Stimulated activated naive CD8-positive, alpha-beta T cell treated with anti-CD3 and anti-CD28 coated beads, Interleukin-15, Interleukin-2, amounts not matched to agents 100 ng/mL and 50 ng/mL, for 24 hours (primary cell): ENCODE measurements around the gene VPS13D.

Source experiments
- H3K27ac Mint-ChIP-seq: one replicate; pipeline ENCODE4 v1.8.0; 2021; ENCODE audit warnings: mild to moderate bottlenecking, mixed read lengths
- H3K27me3 Mint-ChIP-seq: one replicate; pipeline ENCODE4 v1.8.0; 2021; ENCODE audit warnings: mixed read lengths
- H3K36me3 Mint-ChIP-seq: one replicate; pipeline ENCODE4 v1.8.0; 2021; ENCODE audit warnings: low read depth, mixed read lengths
- H3K4me1 Mint-ChIP-seq: one replicate; pipeline ENCODE4 v1.8.0; 2021; ENCODE audit warnings: low read depth, mixed read lengths
- H3K4me3 Mint-ChIP-seq: one replicate; pipeline ENCODE4 v1.8.0; 2021; ENCODE audit warnings: mild to moderate bottlenecking, mixed read lengths
- H3K9me3 Mint-ChIP-seq: one replicate; pipeline ENCODE4 v1.8.0; 2021; ENCODE audit warnings: mixed read lengths

VPS13D gene

GRCh38 chr1:12188657-12189327, 41.0 kb upstream of the VPS13D start:
- Mint-ChIP-seq H3K4me1 (peaks cover 56% of the 10 kb centered on the region), H3K27me3 (no peaks in the 10 kb centered on the region), H3K27ac (peak overlapping the region; percentile 70), H3K4me3 (no peak overlapping the region), H3K36me3 (peaks cover 58% of the 10 kb centered on the region), H3K9me3 (no peaks in the 10 kb centered on the region)

- peaks cover 62% of the 10 kb centered on the region for H3K36me3 Mint-ChIP-seq
- H3K27me3 Mint-ChIP-seq: no peaks in the 10 kb centered on the region
- peak overlapping the region; percentile 70 for H3K27ac Mint-ChIP-seq
- H3K4me1 Mint-ChIP-seq: peaks cover 55% of the 10 kb centered on the region
- no peak overlapping the region for H3K4me3 Mint-ChIP-seq
- no peaks in the 10 kb centered on the region for H3K9me3 Mint-ChIP-seq
Measured at GRCh38 chr1:12189328-12189682, 40.5 kb upstream of the VPS13D start.

- peaks cover 53% of the 10 kb centered on the region for H3K4me1 Mint-ChIP-seq
- H3K4me3 Mint-ChIP-seq: no peak overlapping the region
- no peaks in the 10 kb centered on the region for H3K9me3 Mint-ChIP-seq
- no peak overlapping the region for H3K27ac Mint-ChIP-seq
- H3K27me3 Mint-ChIP-seq: no peaks in the 10 kb centered on the region
- H3K36me3 Mint-ChIP-seq: peaks cover 71% of the 10 kb centered on the region
Measured at GRCh38 chr1:12191242-12192032, 38.4 kb upstream of the VPS13D start.

- Mint-ChIP-seq H3K36me3 (peaks cover 54% of the 10 kb centered on the region), H3K4me3 (no peak overlapping the region), H3K9me3 (no peaks in the 10 kb centered on the region), H3K27ac (peak overlapping the region; percentile 76), H3K4me1 (peaks cover 60% of the 10 kb centered on the region), H3K27me3 (no peaks in the 10 kb centered on the region)
Measured at GRCh38 chr1:12194666-12195216, 35.1 kb upstream of the VPS13D start.

- Mint-ChIP-seq H3K27ac (peak overlapping the region; percentile 76), H3K4me3 (no peak overlapping the region), H3K36me3 (peaks cover 56% of the 10 kb centered on the region), H3K9me3 (no peaks in the 10 kb centered on the region), H3K27me3 (no peaks in the 10 kb centered on the region), H3K4me1 (peaks cover 64% of the 10 kb centered on the region)
Measured at GRCh38 chr1:12195416-12195815, 34.4 kb upstream of the VPS13D start.

GRCh38 chr1:12196641-12197482, 33.0 kb upstream of the VPS13D start:
- Mint-ChIP-seq H3K27me3 (no peaks in the 10 kb centered on the region), H3K36me3 (peaks cover 56% of the 10 kb centered on the region), H3K9me3 (no peaks in the 10 kb centered on the region), H3K4me1 (peaks cover 76% of the 10 kb centered on the region), H3K4me3 (no peak overlapping the region), H3K27ac (no peak overlapping the region)

- Mint-ChIP-seq H3K36me3 (peaks cover 55% of the 10 kb centered on the region), H3K9me3 (no peaks in the 10 kb centered on the region), H3K27ac (no peak overlapping the region), H3K27me3 (no peaks in the 10 kb centered on the region), H3K4me3 (no peak overlapping the region), H3K4me1 (peaks cover 82% of the 10 kb centered on the region)
Measured at GRCh38 chr1:12197483-12197880, 32.3 kb upstream of the VPS13D start.

GRCh38 chr1:12200208-12200607, 29.6 kb upstream of the VPS13D start:
- H3K36me3 Mint-ChIP-seq: peaks cover 61% of the 10 kb centered on the region
- H3K4me1 Mint-ChIP-seq: peaks cover 94% of the 10 kb centered on the region

GRCh38 chr1:12201352-12202189, 28.3 kb upstream of the VPS13D start:
- H3K27ac Mint-ChIP-seq: peak overlapping the region; percentile 85
- H3K36me3 Mint-ChIP-seq: peaks cover 64% of the 10 kb centered on the region
- no peaks in the 10 kb centered on the region for H3K9me3 Mint-ChIP-seq
- H3K4me1 Mint-ChIP-seq: peaks cover 97% of the 10 kb centered on the region
- no peaks in the 10 kb centered on the region for H3K27me3 Mint-ChIP-seq
- peak overlapping the region; percentile 58 for H3K4me3 Mint-ChIP-seq

More at GRCh38 chr1:12200208-12200607, 29.6 kb upstream of the VPS13D start:
- Mint-ChIP-seq H3K27ac (no peak overlapping the region), H3K4me3 (no peak overlapping the region), H3K27me3 (no peaks in the 10 kb centered on the region), H3K9me3 (no peaks in the 10 kb centered on the region)

- H3K27me3 Mint-ChIP-seq: no peaks in the 10 kb centered on the region
- H3K4me1 Mint-ChIP-seq: peaks cover 91% of the 10 kb centered on the region
- peak overlapping the region; percentile 92 for H3K27ac Mint-ChIP-seq
- H3K4me3 Mint-ChIP-seq: peak overlapping the region; percentile 67
- H3K36me3 Mint-ChIP-seq: peaks cover 64% of the 10 kb centered on the region
- no peaks in the 10 kb centered on the region for H3K9me3 Mint-ChIP-seq
Measured at GRCh38 chr1:12202190-12202497, 27.7 kb upstream of the VPS13D start.

GRCh38 chr1:12202577-12202976, 27.3 kb upstream of the VPS13D start:
- H3K4me1 Mint-ChIP-seq: peaks cover 87% of the 10 kb centered on the region
- peak overlapping the region; percentile 92 for H3K27ac Mint-ChIP-seq
- H3K4me3 Mint-ChIP-seq: peak overlapping the region; percentile 67

GRCh38 chr1:12203216-12204007, 26.4 kb upstream of the VPS13D start:
- Mint-ChIP-seq H3K4me3 (peak overlapping the region; percentile 57), H3K4me1 (peaks cover 87% of the 10 kb centered on the region), H3K9me3 (no peaks in the 10 kb centered on the region), H3K36me3 (peaks cover 66% of the 10 kb centered on the region), H3K27me3 (no peaks in the 10 kb centered on the region), H3K27ac (peak overlapping the region; percentile 93)

More at GRCh38 chr1:12202577-12202976, 27.3 kb upstream of the VPS13D start:
- Mint-ChIP-seq H3K27me3 (no peaks in the 10 kb centered on the region), H3K36me3 (peaks cover 64% of the 10 kb centered on the region), H3K9me3 (no peaks in the 10 kb centered on the region)

GRCh38 chr1:12204140-12204539, 25.7 kb upstream of the VPS13D start:
- H3K36me3 Mint-ChIP-seq: peaks cover 72% of the 10 kb centered on the region
- peaks cover 88% of the 10 kb centered on the region for H3K4me1 Mint-ChIP-seq
- peak overlapping the region; percentile 57 for H3K4me3 Mint-ChIP-seq
- H3K27me3 Mint-ChIP-seq: no peaks in the 10 kb centered on the region
- H3K27ac Mint-ChIP-seq: peak overlapping the region; percentile 93
- no peaks in the 10 kb centered on the region for H3K9me3 Mint-ChIP-seq
